Medulla oblongata (tissue), 1 donor: ENCODE results near the gene KLHDC7B.

Source experiments
- DNase-seq: peaks from one replicate; pipeline ENCODE4 v3.0.0-alpha.2; 2015; ENCODE audit errors: extremely low spot score

The KLHDC7B gene

GRCh38 chr22:50587407-50587806 lies 41.7 kb downstream of the KLHDC7B start:
- DNase-seq: no peak

GRCh38 chr22:50595189-50595588 lies 49.5 kb downstream of the KLHDC7B start:
- no peak for DNase-seq

DNA sequence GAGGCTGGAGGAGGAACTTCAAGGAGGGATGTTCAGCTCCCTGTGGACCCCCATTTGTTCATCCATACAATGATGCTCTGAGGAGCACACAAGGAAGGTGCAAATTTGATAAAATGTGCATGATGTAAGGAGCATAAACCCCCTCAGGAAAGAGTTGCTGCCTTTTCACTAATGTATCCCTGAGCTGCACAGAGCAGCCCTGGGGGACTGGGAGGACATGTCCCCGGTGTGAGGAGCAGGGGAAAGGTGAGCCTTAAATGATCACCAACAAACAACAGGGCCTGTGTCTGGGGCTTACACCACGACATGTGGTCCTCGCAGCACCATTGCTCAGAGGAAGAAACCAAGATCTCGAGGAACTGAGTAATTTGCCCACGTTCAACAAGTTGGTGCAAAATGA lies 51.4 kb downstream of the KLHDC7B start:
- no peak for DNase-seq

DNA sequence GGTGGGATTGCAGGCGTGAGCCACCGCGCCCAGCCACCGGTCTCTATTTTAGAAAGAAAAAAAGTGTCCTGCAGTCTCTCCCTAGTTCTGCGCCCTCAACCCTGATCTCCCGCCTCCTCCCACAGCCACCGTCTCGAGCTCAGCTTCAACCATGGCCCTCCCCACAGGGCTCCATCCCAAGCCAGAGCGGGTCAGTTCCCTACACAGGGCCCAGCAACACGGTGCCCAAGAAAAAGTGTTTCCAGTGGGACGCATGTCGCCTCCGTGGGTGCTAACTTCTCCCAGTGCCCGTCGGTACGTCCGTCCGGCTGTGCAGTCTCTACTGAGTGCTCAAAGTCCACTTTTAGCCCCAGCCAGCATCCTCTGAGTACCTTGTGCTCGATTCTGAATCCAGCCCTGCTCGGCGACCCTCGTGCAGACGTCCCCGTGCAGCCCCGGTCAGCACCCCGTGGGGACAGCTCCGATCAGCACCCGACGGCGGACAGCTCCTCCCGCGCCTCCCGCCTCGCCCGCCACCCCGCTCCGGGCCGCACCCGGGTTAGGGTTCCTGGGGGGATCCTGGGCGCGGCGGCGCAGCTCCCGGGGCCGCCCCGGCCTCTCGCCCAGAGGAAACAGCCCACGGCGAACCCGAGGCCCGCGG lies 54.2 kb downstream of the KLHDC7B start:
- no peak for DNase-seq

DNA sequence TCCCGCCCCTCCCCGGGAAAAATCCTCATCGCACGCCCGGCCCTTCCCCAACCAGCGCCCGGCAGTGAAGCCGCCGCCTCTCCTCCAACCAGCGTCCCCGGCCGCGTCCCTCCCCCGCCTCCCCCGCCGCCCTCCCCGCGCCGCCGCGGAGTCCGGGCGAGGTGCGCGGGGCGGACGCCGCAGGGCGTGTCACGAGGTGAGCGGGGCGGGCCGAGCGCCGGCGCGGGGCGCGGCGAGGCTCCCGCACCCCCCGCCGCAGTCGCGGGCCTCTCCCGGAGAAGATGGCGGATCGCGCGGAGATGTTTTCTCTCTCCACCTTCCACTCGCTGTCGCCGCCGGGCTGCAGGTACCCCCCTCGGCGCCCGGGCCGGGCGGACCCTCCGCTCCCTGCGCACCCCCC lies 54.8 kb downstream of the KLHDC7B start, which contains the start of gene MAPK8IP2:
Gene MAPK8IP2 (plus strand): TSS at position 256 of the 400 bp plus-strand sequence. CDS start 26 bp downstream, at position 282.
- DNase-seq: no peak
